Heart right ventricle (tissue), 16 donors: ENCODE measurements around the gene SCYGR3. TPM values are rescaled to one million over a fixed set of nuclear protein-coding genes. Genes with fewer than 3 reads are reported as not detected.

Experiments
- ATAC-seq, 8 donors: fragments of 200-7000 bp; cut with Tn5 transposase; one replicate each; pipeline ENCODE4 v1.9.1; 2020; ENCODE audit warnings: mild to moderate bottlenecking in 8 of 8, moderate library complexity in 8 of 8, moderate number of reproducible peaks in 1 of 8
- DNase-seq, 2 donors: peaks; one replicate each; pipeline ENCODE4 v3.0.0-alpha.2; 2020
- H3K27ac ChIP-seq, 10 donors: fragments of 200-600 bp; sonication (generic) in 2 of 10; one replicate each; pipeline versions ENCODE4 v1.5.0 to v1.8.0; 2020 to 2022; ENCODE audit warnings: mild to moderate bottlenecking in 3 of 10
- H3K27me3 ChIP-seq, 7 donors: fragments of 200-600 bp; one replicate each; pipeline ENCODE4 v1.8.0; 2021 to 2022; ENCODE audit warnings: mild to moderate bottlenecking in 2 of 7
- H3K36me3 ChIP-seq, 9 donors: fragments of 200-600 bp; sonication (generic) in 1 of 9; one replicate each; pipeline versions ENCODE4 v1.5.0 to v1.8.0; 2020 to 2022; ENCODE audit warnings: mild to moderate bottlenecking in 2 of 9
- H3K4me1 ChIP-seq, 9 donors: fragments of 200-600 bp; sonication (generic) in 1 of 9; one replicate each; pipeline versions ENCODE4 v1.5.0 to v1.8.0; 2020 to 2022; ENCODE audit warnings: mild to moderate bottlenecking in 4 of 9
- H3K4me3 ChIP-seq, 10 donors: fragments of 200-600 bp; sonication (generic) in 2 of 10; one replicate each; pipeline versions ENCODE4 v1.5.0 to v1.8.0; 2020 to 2022; ENCODE audit warnings: mild to moderate bottlenecking in 7 of 10, moderate library complexity in 2 of 10
- H3K9me3 ChIP-seq, 11 donors: fragments of 200-600 bp in 10 of 11; sonication (generic) in 2 of 11; one replicate each; pipeline versions ENCODE4 v1.5.0 to v1.8.0; 2013 to 2022; ENCODE audit warnings: mild to moderate bottlenecking in 2 of 11, control low read depth in 1 of 11, moderate library complexity in 1 of 11
- WGBS, 2 donors: extraction: QIAGEN DNeasy Blood & Tissue Kit; methylation state at CpG; one replicate each; pipeline ENCODE4 v1.1.7; 2013; ENCODE audit warnings: inconsistent platforms in 1 of 2; 5-methylcytosine and 5-hydroxymethylcytosine counted together
- intact Hi-C, 10 donors: fragments of 100-400 bp; cut with DNase I; formaldehyde crosslinking; loops; one replicate each; pipeline versions ENCODE4 v1.11.1 to v1.14.2; 2022
- polyA plus RNA-seq, 2 donors: library from polyadenylated mRNA; stranded (reverse); fragments of 200-250 nt; gene quantifications; one replicate each; pipeline ENCODE4 v1.2.3, GENCODE V29; 2013
- total RNA-seq, 10 donors: library from RNA; stranded (reverse); fragmentation: NEBNext Ultra II Directional in 3 of 10; extraction: Animal tissue kit (Norgen Biotek cat#: 25700) in 3 of 10; gene quantifications; one replicate each; pipeline versions ENCODE4 v1.2.1 to v1.2.4, GENCODE V29; 2021 to 2023
- TF ChIP-seq, protein P1 (sequence below), 9 donors: fragments of 200-600 bp; sonication (generic) in 2 of 9; IDR thresholded peaks; one replicate each; pipeline versions ENCODE4 v1.5.0 to v1.8.0; 2021 to 2022; ENCODE audit warnings: antibody characterized with exemption in 9 of 9, mild to moderate bottlenecking in 5 of 9, moderate library complexity in 1 of 9
- donor health status: Arrhythmogenic right ventricular cardiomyopathy.
- donor health status: ischemic (EF 13 %, LVEDD 7.1; RV severe dilation, severe dysfunction).
- donor health status: healthy with polysubstance abuse.
- donor health status: DM: no; HTN: yes; CAD: no.
- donor health status: DM: no; HTN: no; CAD: no.
- donor health status: ischemic (EF 25% LVEDD 6.9; RV normal size, moderate dysfunction).
- donor health status: ischemic (EF 25% LVEDD 5.7; RV mildly dilated, moderate dysfunction).
- donor health status: healthy.
- donor health status: DM: yes; HTN: yes; CAD: no.
- donor health status: Ischemic cardiomyopathy.
- donor health status: ischemic (EF 35%, LVEDD 5.7; RV mildly dilated, moderate dysfunction).
- donor health status: nonischemic (EF 11% LVEDD 7.7; RV severe dilation, severe dysfunction).
- donor health status: DM: yes; HTN: yes; CAD: no.
- donor health status: PGD.
- donor health status: ischemic (EF 29% LVEDD 5.4; RV normal size, mild dysfunction).
- donor health status: nonischemic (EF 23%, LVEDD 6.1; RV moderate dilation, normal function).

SCYGR3 gene
- total and polyA plus RNA-seq, 12 donors, result not detected

DNA sequence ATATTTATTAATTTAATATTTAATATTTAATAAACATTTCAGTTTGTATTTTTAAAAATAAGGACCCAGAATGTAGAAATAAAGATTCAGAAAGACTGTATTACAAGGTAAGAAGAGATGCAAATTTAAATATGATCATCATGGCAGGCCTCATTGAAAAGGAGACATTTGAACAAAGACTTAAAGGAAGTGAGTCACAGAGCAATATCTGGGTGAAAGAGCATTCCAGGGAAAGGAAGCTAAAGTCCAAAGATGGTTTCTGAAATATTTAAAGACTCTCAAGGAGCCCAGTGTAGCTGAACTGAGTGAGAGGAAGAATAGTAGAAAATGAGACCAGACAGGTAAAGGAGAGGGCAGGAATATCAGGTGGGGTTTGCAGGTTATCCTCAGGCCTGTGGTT, 8.6 kb upstream of the SCYGR3 start:
- TF ChIP-seq, protein P1, sequence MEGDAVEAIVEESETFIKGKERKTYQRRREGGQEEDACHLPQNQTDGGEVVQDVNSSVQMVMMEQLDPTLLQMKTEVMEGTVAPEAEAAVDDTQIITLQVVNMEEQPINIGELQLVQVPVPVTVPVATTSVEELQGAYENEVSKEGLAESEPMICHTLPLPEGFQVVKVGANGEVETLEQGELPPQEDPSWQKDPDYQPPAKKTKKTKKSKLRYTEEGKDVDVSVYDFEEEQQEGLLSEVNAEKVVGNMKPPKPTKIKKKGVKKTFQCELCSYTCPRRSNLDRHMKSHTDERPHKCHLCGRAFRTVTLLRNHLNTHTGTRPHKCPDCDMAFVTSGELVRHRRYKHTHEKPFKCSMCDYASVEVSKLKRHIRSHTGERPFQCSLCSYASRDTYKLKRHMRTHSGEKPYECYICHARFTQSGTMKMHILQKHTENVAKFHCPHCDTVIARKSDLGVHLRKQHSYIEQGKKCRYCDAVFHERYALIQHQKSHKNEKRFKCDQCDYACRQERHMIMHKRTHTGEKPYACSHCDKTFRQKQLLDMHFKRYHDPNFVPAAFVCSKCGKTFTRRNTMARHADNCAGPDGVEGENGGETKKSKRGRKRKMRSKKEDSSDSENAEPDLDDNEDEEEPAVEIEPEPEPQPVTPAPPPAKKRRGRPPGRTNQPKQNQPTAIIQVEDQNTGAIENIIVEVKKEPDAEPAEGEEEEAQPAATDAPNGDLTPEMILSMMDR (IDR thresholded peaks at IDR 0.05), result no peak
- Histone ChIP-seq H3K36me3 (no peaks in the 10 kb centered on the region), H3K4me1 (peaks cover 0 to 7% (median 0%) of the 10 kb centered on the region in 9 donors), H3K4me3 (no peak overlapping the region), H3K9me3 (peaks cover 0 to 10% (median 0%) of the 10 kb centered on the region in 11 donors), H3K27me3 (peaks cover 0 to 4% (median 0%) of the 10 kb centered on the region in 7 donors), H3K27ac (no peak overlapping the region)
- ATAC-seq (no peak), DNase-seq (no peak)
- intact Hi-C loops, result no loop called here

DNA sequence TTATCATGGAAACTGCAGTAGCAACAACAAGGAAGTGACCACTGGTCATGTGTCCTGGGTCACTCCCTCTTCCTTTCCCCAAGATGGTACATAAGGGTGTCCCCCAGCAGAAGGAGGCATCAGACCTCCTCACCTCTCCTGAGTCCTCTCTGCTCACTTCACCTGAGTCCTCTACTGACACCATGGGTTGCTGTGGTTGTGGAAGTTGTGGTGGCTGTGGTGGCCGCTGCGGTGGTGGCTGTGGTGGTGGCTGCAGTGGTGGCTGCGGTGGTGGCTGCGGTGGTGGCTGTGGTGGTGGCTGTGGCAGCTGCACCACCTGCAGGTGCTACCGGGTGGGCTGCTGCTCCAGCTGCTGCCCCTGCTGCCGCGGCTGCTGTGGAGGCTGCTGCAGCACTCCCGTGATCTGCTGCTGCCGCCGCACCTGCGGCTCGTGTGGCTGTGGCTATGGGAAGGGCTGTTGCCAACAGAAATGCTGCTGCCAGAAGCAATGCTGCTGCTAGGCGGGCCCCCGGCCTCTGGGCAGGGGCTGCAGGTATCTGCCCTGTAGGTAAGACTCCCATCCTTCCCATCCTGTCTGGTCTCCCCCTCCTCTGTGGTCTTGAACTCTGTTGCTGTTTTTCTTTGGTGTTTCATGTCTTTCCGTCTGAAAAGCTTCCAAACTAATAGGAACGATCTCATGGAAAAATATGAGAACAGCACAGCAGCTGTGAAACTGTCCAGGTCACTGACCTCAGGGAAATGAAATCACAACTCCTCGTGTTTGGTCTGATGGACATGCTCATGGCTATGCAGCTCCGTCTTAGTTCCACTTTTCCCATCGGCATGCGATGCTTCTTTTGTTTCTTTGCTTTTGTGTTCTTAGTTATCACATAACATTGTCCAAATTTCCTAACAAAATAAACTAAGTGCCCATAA, 2.9 kb upstream of the SCYGR3 start, which contains the start of gene SCYGR4:
Gene SCYGR4, plus strand, starts transcription at position 183 of the 915 bp plus-strand sequence. Its CDS starts 0 bp downstream, at position 183.
- H3K36me3 ChIP-seq, result no peaks in the 10 kb centered on the region
- ATAC-seq (peak in 3 of 8 donors; percentile 42 to 67 (median 66)), DNase-seq (no peak)
- peaks cover 0 to 27% (median 0%) of the 10 kb centered on the region in 7 donors for H3K27me3 ChIP-seq
- WGBS, 2 donors, result 73 to 78% methylated on average over 20 of the region's 20 CpGs
- H3K4me3 ChIP-seq, result no peak within 1 kb of the TSS
- TF ChIP-seq, protein P1 (IDR thresholded peaks at IDR 0.05), result no peak
- intact Hi-C loops, result no loop called here
- H3K27ac ChIP-seq, result no peak within 1 kb of the TSS
- H3K9me3 ChIP-seq, result peaks cover 0 to 6% (median 0%) of the 10 kb centered on the region in 11 donors
- H3K4me1 ChIP-seq, result peaks cover 0 to 7% (median 0%) of the 10 kb centered on the region in 9 donors

DNA sequence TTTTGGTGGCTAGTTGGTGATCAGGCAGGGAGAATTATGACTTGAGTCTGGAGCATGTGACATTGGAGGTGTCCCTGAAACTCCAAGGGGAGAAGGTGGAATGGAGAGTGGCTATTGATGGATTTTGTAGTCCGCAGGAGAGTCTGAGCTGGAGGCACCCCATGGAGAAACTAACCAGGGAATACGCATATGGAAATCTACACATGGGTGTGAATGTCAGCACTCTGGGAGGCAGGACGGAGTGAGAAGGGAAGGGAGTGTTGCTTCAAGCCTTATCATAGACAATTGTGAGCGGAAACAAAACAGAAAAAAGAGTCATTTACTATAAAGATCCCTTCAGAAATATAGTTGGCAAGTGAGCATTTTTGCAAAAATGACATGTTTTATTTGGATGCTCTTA, 2.0 kb upstream of the SCYGR3 start:
- 23 to 27% methylated on average over 4 of the region's 4 CpGs for WGBS, 2 donors
- Histone ChIP-seq H3K9me3 (no peaks in the 10 kb centered on the region), H3K27me3 (peaks cover 0 to 34% (median 0%) of the 10 kb centered on the region in 7 donors), H3K4me1 (peaks cover 0 to 7% (median 0%) of the 10 kb centered on the region in 9 donors), H3K4me3 (no peak overlapping the region), H3K36me3 (no peaks in the 10 kb centered on the region), H3K27ac (no peak overlapping the region)
- no peak for DNase-seq
- no peak for ATAC-seq
- intact Hi-C loops, result no loop called here
- TF ChIP-seq, protein P1 (IDR thresholded peaks at IDR 0.05), result no peak

DNA sequence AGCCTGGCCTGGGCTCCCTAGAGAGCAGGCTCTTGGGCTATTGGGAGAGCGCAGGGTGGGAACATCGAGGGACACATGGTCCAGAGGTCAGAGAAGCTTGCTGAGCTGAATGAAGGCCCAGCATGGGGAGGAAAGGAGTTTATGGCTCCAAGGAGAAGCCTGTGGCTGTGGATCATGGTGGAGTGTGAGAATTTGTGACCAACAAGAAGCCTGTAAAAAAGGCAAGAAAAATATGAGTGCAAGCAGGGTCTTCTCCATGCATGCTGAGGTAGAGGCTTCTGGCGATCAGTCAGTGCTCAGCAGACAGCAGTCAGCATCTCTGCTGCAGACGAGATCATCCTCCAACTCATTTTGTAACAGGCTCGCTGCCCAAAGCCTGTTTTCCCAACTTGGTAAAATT, 1.3 kb upstream of the SCYGR3 start:
- intact Hi-C loops, result no loop called here
- Histone ChIP-seq H3K36me3 (no peaks in the 10 kb centered on the region), H3K4me1 (peaks cover 0 to 7% (median 0%) of the 10 kb centered on the region in 9 donors), H3K4me3 (no peak overlapping the region), H3K27ac (no peak overlapping the region), H3K9me3 (no peaks in the 10 kb centered on the region), H3K27me3 (peaks cover 0 to 34% (median 0%) of the 10 kb centered on the region in 7 donors)
- TF ChIP-seq, protein P1 (IDR thresholded peaks at IDR 0.05), result no peak
- WGBS, 2 donors, result 61 to 62% methylated on average over 5 of the region's 5 CpGs
- ATAC-seq, result no peak
- no peak for DNase-seq
